GM10266 (cell line): ENCODE results near the gene TEKT3.

Experiments
- DNase-seq: peaks from one replicate; pipeline ENCODE4 v3.0.0; 2012; ENCODE audit errors: extremely low spot score
- CTCF ChIP-seq: IDR thresholded peaks from 2 replicates; pipeline ENCODE4 v1.5.1; 2012; ENCODE audit warnings: mild to moderate bottlenecking, low read depth; ENCODE audit not compliant: control insufficient read depth, insufficient read depth; ENCODE audit errors: missing control alignments

Gene TEKT3

GRCh38 chr17:15274017-15274416, 67.4 kb downstream of the TEKT3 start:
- no peak for TF ChIP-seq CTCF
- DNase-seq, result no peak

GRCh38 chr17:15273141-15273793, 68.1 kb downstream of the TEKT3 start:
- DNase-seq, result no peak
- no peak for TF ChIP-seq CTCF

GRCh38 chr17:15271741-15272140, 69.7 kb downstream of the TEKT3 start:
- no peak for DNase-seq
- TF ChIP-seq CTCF, result no peak

GRCh38 chr17:15270628-15271381, 70.6 kb downstream of the TEKT3 start:
- no peak for TF ChIP-seq CTCF

GRCh38 chr17:15269780-15270089, 71.7 kb downstream of the TEKT3 start:
- no peak for TF ChIP-seq CTCF
- DNase-seq, result no peak

More at GRCh38 chr17:15270628-15271381, 70.6 kb downstream of the TEKT3 start:
- DNase-seq, result no peak

GRCh38 chr17:15269087-15269779, 72.2 kb downstream of the TEKT3 start:
- no peak for DNase-seq
- TF ChIP-seq CTCF, result no peak

GRCh38 chr17:15268461-15268860, 72.9 kb downstream of the TEKT3 start:
- no peak for DNase-seq
- no peak for TF ChIP-seq CTCF
